CD1c-positive myeloid dendritic cell (primary cell): Measurements from ENCODE around the gene ACVR1B.
"Not testable (repeated sequence)": the region's sequence is repeated elsewhere in the genome, so short reads cannot be mapped to it uniquely, and the experiment has no call there.

Experiments
- DNase-seq: peaks from one replicate; pipeline ENCODE4 v3.0.0-alpha.2; 2016; ENCODE audit errors: extremely low spot score

The ACVR1B gene

GRCh38 chr12:51970904-51971646 is 19.6 kb downstream of the ACVR1B start:
- peak; percentile 37 for DNase-seq

DNA sequence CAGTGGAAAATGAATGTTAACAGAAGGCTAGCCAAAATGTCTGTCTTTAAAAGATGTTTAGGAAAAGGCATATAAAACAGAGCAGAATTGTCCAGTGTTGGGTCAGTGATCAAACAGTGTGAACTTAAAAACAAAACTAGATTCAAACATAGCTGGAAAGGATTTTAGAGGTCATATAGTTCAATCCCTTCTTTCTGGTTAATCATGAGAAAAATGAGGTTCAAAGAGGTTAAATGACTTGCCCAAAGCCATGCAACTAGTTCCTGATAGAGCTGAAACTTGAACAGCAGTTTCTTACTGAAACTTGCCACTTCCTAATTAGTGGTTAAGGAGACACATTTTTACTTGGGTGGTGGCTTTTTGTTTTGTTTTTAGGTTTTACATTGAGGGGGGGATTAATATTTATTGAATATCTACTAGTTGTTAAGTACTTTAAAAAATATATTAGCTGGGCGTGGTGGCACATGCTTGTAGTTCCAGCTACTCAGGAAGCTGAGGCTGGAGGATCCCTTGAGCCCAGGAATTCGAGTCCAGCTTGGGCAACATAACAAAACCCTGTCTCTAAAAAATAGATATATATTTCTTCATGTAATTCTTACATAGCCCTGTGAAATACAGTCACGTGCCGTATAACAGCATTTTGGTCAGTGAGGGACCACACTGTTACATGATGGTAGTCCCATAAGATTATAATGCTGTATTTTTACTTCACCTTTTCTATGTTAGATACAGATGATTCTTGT is 20.4 kb downstream of the ACVR1B start:
- peak; percentile 78 for DNase-seq

GRCh38 chr12:51972422-51972812 is 20.9 kb downstream of the ACVR1B start:
- no peak for DNase-seq

GRCh38 chr12:51972849-51973273 is 21.4 kb downstream of the ACVR1B start:
- peak; percentile 96 for DNase-seq

- DNase-seq, result no peak
Measured at GRCh38 chr12:51973560-51973959, 22.1 kb downstream of the ACVR1B start.

- DNase-seq, result peak; percentile 39
Measured at GRCh38 chr12:51974646-51975045, 23.1 kb downstream of the ACVR1B start.

- no peak for DNase-seq
Measured at GRCh38 chr12:51975196-51975595, 23.7 kb downstream of the ACVR1B start.

DNA sequence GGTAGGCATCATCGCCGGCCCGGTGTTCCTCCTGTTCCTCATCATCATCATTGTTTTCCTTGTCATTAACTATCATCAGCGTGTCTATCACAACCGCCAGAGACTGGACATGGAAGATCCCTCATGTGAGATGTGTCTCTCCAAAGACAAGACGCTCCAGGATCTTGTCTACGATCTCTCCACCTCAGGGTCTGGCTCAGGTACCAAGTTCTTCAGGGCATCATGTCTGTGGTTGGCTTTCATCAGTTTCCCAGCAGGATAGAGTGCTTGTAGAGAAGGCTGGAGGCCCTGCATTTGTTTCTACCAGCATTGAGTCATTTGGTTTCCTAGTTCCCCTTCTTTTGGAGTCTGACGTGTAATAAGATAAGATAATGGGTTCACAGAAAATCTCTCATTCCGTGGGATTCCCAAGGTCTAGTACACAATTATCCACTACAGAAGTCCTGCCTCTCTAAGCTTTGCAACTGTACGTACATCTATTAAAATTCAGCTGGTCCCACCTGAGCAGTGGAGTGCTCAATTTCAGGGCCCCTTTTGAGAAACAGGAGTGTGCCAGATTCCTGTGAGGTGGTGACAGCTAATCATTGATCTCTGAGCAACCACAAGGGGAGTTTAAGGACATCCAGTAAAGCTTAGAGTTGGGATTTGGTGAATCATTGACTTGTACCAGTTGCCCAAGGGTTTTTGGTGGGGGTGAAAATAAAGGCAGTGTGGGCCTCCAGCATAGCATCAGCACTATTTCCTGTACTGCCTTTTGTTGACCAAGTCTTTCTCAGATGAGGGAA is 25.1 kb downstream of the ACVR1B start:
- DNase-seq, result peak; percentile 70

DNA sequence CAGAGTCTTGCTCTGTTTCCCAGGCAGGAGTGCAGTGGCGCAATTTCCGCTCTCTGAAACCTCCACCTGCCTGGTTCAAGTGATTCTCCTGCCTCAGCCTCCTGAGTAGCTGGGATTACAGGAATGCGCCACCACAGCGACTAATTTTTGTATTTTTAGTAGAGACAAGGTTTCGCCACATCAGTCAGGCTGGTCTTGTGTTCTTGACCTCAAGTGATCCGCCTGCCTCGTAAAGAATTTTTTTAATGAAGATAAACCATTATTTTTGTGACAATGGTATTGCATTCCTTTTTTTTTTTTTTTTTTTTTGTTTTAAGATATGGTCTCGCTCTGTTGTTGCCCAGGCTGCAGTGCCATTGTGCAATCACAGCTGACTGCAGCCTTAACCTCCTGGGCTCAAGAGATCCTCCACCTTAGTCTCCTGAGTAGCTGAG is 25.8 kb downstream of the ACVR1B start:
- no peak for DNase-seq

DNA sequence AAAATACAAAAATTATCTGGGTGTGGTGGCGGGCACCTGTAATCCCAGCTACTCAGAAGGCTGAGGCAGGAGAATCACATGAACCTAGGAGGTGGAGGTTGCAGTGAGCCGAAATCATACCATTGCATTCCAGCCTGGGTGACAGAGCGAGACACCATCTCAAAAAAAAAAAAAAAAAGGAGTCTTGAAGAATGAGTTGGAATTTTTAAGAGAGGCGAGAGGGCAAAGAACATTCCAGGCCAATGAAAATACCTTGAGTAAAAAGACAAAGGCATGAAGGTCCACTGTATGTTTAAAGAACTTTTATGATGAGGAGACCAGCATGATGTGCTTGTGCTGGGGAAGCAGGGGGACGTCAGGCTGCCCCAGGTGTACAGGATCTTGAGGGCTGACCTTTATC is 27.8 kb downstream of the ACVR1B start:
- DNase-seq, result not testable (repeated sequence)

DNA sequence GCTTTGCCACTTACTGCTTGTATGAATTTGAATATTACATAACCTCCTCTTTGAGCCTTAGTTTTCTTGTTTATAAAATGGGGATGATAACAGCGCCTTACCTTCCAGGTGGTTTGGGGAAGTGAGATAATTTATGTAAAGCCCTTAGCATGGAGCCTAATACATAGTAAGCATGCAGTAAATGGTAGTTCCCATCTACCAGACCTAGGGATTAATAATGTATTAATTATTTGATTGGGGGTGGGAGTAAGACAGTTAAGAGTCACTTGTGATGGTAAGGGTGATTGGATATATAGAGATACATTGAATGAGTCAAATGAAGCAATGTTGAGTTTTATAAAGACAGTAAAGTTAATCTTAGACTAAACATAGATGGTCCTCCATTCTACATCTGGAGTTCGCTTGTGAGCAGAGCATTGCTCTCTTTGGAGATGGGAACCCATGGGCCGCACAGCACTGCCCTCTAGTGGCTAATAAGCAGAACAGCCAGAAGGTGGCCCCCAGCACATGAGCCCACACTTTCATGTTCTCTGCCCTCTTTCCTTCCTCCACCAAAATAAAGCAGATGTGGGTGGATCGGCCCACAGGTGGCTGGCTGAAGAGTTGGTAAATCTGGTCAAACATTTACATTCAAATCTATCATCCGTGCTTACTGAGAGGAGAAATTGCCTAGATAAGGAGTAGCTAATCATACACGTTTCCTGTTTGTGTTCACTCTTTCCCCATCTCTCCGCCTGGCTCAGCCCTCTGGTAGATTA is 28.7 kb downstream of the ACVR1B start:
- peak; percentile 81 for DNase-seq

DNA sequence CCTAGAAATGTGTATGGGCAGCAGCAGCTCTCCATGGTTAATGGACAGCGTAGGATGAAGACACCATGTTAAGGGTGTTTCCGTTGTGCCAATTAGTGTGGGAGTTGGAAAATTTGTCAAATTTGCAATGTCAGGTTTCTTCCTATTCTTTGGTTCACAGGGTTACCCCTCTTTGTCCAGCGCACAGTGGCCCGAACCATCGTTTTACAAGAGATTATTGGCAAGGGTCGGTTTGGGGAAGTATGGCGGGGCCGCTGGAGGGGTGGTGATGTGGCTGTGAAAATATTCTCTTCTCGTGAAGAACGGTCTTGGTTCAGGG is 29.3 kb downstream of the ACVR1B start:
- no peak for DNase-seq

- DNase-seq, result no peak
Measured at GRCh38 chr12:51984657-51985056, 33.2 kb downstream of the ACVR1B start.

GRCh38 chr12:51985154-51985835 is 33.8 kb downstream of the ACVR1B start:
- DNase-seq, result no peak

GRCh38 chr12:51986834-51987233 is 35.3 kb downstream of the ACVR1B start:
- DNase-seq, result no peak

GRCh38 chr12:51992246-51992645 is 40.7 kb downstream of the ACVR1B start:
- no peak for DNase-seq

GRCh38 chr12:51994539-51994820 is 43.0 kb downstream of the ACVR1B start:
- no peak for DNase-seq

DNA sequence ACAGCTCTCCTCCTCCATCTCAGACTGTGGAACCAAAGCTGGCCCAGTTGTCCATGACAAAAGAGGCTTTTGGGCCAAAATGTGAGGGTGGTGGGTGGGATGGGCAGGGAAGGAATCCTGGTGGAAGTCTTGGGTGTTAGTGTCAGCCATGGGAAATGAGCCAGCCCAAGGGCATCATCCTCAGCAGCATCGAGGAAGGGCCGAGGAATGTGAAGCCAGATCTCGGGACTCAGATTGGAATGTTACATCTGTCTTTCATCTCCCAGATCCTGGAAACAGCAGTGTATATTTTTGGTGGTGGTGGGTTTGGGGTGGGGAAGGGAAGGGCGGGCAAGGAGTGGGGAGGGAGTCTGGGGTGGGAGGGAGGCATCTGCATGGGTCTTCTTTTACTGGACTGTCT is 43.5 kb downstream of the ACVR1B start:
- DNase-seq, result no peak

DNA sequence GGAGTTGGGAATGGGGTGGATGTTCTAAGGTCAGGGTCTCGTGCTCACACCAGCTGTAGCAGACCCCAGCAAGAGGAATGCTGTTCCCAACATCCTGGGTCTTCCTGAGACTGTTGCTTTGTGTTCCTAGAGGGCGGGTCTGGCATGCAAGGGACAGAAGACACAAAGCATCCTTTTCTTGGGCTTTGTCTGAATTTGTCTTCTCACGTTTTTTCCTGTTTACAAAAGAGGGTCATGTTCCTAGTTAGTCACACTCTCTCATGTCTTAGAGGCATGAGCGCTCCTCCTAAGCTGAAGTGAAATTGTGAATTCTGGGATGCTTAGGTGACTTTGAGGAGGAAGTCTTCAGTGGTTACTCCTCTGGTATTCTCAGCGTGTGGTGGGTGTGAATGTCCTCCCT is 45.6 kb downstream of the ACVR1B start:
- DNase-seq, result no peak

DNA sequence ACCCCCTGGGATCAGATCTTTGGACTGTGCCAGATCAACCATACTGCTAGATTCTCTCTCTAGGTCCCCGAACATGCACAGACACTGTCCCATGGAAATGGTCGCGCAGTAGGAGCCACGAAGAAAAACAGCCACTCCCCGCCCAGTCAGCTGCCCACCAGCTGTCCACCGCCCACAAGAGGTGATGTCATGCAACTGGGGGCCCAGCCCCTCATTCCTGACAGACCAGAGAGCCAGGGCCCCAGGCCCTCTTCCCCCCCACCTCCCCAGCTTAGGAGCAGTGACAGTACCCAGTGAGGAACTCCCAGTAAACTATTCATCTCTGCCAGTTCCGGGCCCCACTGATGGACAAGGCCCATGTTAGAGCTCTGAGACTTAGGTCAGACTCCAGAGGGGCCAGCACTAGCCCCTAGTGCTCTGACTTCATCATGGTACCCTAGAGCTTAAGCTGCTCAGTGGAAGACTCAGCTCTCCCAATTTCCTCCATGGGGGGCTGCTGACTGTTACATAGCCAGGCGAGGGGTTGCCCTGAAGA is 51.6 kb downstream of the ACVR1B start:
- DNase-seq, result no peak

GRCh38 chr12:52003591-52003990 is 52.1 kb downstream of the ACVR1B start:
- DNase-seq, result no peak
